Germinal center (tissue), 1 donor: ENCODE data around the gene PLD6.
"Not testable (repeated sequence)": the region's sequence is repeated elsewhere in the genome, so short reads cannot be mapped to it uniquely, and the experiment has no call there.

Source experiments
- DNase-seq: peaks from one replicate; pipeline ENCODE4 v3.0.0; 2012; ENCODE audit warnings: mixed read lengths, low spot score

PLD6 gene

GRCh38 chr17:17206124-17206912 is at the start of gene PLD6:
PLD6 (minus strand) TSS chr17:17206333; CDS start chr17:17206286, 47 bp downstream.
- DNase-seq, result peak; percentile 89

GRCh38 chr17:17255689-17256088 is 49.6 kb upstream of the PLD6 start:
- not testable (repeated sequence) for DNase-seq

- no peak for DNase-seq
Measured at GRCh38 chr17:17254036-17254435, 47.9 kb upstream of the PLD6 start.

GRCh38 chr17:17253406-17253805 is 47.3 kb upstream of the PLD6 start:
- no peak for DNase-seq

- DNase-seq, result no peak
Measured at GRCh38 chr17:17252149-17252661, 46.1 kb upstream of the PLD6 start.

GRCh38 chr17:17246879-17247278 is 40.7 kb upstream of the PLD6 start:
- no peak for DNase-seq

- no peak for DNase-seq
Measured at GRCh38 chr17:17243163-17243562, 37.0 kb upstream of the PLD6 start.

- DNase-seq, result no peak
Measured at GRCh38 chr17:17242246-17242645, 36.1 kb upstream of the PLD6 start.

- no peak for DNase-seq
Measured at GRCh38 chr17:17241656-17242055, 35.5 kb upstream of the PLD6 start.

GRCh38 chr17:17239832-17240231 is 33.7 kb upstream of the PLD6 start:
- no peak for DNase-seq

GRCh38 chr17:17237026-17237799 is 31.1 kb upstream of the PLD6 start, which contains the start of gene FLCN:
FLCN (minus strand) TSS chr17:17237168; CDS start chr17:17228137, 9,031 bp downstream.
- DNase-seq, result peak; percentile 92

- no peak for DNase-seq
Measured at GRCh38 chr17:17236295-17237025, 30.3 kb upstream of the PLD6 start.

GRCh38 chr17:17235212-17236174 is 29.4 kb upstream of the PLD6 start:
- DNase-seq, result no peak

GRCh38 chr17:17232303-17232621 is 26.1 kb upstream of the PLD6 start:
- DNase-seq, result no peak

GRCh38 chr17:17231621-17232302 is 25.6 kb upstream of the PLD6 start:
- no peak for DNase-seq

- DNase-seq, result no peak
Measured at GRCh38 chr17:17229416-17230384, 23.6 kb upstream of the PLD6 start.

GRCh38 chr17:17228521-17229279 is 22.6 kb upstream of the PLD6 start:
- DNase-seq, result no peak
